Activated CD4-positive, alpha-beta T cell treated with anti-CD3 and anti-CD28 coated beads for 24 hours (primary cell): ENCODE measurements around the gene UFL1.

Experiments
- DNase-seq, 2 donors: peaks; one replicate each; pipeline ENCODE4 v3.0.0-alpha.2; 2020; ENCODE audit warnings: low read depth in 2 of 2

UFL1 gene

DNA sequence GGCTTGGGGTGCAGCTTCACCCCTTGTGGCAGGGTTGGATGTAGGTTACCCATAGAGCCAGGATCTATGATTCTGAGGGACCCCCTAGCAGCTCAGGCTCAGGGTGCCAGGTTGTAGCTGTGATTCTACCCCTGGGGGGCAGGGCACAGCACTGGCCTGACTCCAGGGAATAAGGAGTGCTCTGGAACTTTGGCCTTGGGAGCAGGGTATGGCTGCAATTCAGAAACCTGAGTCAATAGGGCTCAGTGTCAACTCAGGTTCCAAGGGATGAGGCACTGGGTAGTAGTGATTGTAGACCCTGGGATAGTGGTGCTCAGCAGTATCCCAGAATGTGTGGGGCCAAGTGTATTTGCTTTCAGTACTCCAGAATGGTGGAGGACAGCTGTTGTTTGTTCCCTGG lies 49.9 kb downstream of the UFL1 start:
- no peak for DNase-seq

DNA sequence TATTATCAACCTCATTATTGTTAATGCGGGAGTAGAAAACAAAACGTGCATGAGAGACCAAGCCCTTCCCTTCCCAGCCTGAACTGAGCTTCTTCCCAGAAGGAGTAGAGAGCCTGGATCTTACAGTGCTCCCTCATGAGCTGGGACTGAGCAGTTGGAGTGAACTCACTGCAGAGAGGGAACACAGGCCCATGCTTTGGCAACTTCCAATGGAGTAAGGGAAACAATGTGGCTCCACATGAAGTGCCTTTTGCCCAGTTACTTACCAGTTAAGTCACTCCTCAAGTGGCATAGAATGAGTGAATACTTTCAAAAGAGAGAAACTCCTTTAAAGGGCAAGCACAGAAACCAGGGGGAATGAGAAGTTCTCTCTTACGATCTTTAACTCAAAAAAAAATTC lies 53.8 kb downstream of the UFL1 start:
- DNase-seq, result no peak

DNA sequence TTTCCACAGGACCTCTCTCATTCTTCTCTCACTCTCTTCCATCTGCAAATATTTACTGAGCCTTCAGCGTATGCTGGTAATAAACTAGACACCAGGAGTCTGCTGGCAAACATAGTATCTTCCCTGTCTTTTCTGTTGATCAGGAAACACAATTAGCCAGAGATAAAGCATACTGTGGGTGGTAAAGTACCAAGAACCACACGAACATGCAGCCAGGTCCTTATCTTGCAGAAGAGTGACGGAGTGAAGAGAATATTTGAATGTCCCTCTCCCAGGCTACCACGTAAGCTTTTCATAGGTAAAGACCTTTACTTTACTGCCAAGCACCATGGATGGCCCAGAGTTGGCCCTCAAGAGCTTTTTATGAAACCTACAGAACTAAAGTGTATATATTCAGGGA lies 54.6 kb downstream of the UFL1 start:
- no peak for DNase-seq

DNA sequence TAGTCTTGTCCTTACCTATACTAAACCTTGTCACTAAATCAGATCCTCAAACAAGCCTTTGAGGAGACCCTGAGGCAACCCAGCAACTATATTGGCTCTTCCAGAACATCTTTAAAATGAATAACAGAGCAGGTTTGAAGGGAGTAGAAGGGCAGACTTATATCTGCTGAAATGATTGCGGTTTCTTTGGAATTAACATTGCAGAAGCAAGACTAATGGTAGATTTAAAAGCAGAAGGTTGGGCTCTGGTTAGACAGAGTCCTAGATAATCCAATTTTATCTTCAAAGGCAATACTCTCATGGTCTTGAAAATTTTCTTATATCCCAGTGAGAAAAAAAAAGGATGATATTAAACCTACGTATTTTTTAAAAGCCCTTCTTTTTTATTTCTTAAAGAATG lies 60.4 kb downstream of the UFL1 start:
- no peak for DNase-seq

DNA sequence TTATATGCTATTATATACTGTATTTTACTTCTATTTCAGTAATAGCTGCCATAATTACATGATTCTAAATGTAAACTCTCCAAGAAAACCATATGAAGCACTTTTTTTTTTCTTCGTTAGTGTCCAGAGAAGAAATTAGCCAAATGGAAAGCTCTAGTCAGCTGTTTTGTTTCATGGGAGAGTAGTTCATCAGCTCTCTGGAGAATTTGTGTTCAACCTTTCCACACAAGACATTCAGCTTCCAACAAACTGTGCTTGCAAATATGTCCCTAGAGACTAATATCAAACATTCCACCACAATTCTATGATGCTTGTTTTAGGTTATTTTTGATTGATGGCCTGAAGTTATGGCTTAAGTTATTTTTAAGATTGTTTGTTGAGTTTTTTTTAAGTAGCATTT lies 60.8 kb downstream of the UFL1 start:
- no peak for DNase-seq

DNA sequence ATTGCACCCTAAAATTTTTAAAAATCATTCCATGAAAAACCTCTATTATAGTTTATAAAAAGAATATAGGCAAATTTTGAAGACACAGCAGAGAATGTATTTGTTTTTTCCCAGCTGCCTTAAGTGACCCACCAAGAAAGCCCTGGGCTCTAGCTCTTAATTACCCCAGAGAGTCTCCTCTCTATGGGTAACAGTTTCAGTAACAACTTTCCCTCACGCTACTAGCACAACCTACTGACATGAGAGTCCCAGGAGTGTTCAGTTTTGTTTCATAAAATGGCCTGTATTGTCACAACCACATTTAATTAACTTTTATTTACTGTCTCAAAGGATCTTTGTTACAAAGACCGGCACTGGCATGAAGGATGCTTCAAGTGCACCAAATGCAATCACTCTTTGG lies 82.8 kb downstream of the UFL1 start:
- no peak for DNase-seq
